K562 (cell line): ENCODE results near the gene DPH2. TPM values are rescaled to one million over a fixed set of nuclear protein-coding genes. Genes with fewer than 3 reads are reported as not detected.

ENCODE experiments used
- CAMTA2 ChIP-seq: fragments of 250-450 bp; sonication (Bioruptor Pico); conservative IDR thresholded peaks from 2 replicates; pipeline ENCODE4 v1.5.1; 2022
- CBX1 ChIP-seq: sonication (generic); IDR thresholded peaks from 2 replicates; pipeline ENCODE4 v1.6.1; 2016; ENCODE audit warnings: antibody characterized with exemption, low read depth, mild to moderate bottlenecking
- PYGO2 ChIP-seq: fragments of 450-650 bp; IDR thresholded peaks from 2 replicates; pipeline ENCODE4 v1.6.1; 2016; ENCODE audit warnings: mild to moderate bottlenecking, missing genetic modification characterization, moderate library complexity, missing compliant biosample characterization
- RBFOX2 ChIP-seq: fragments of 200-400 bp; formaldehyde crosslinking; IDR thresholded peaks from 2 replicates; pipeline ENCODE4 v1.6.1; 2017; ENCODE audit warnings: low read depth, mild to moderate bottlenecking, low read length, moderate library complexity
- RUNX1 ChIP-seq: sonication (generic); IDR thresholded peaks from 2 replicates; pipeline ENCODE4 v1.6.1; 2016; ENCODE audit warnings: antibody characterized with exemption, low read depth
- TCF7 ChIP-seq: sonication (generic); IDR thresholded peaks from 2 replicates; pipeline ENCODE4 v1.6.1; 2016; ENCODE audit warnings: antibody characterized with exemption, borderline replicate concordance
- ZBTB17 ChIP-seq: fragments of 450-650 bp; formaldehyde crosslinking; IDR thresholded peaks from 2 replicates; pipeline ENCODE4 v1.4.0; 2020; ENCODE audit warnings: mild to moderate bottlenecking
- polyA plus RNA-seq, 8 experiments: library from polyadenylated mRNA; depleted of rRNA in 4 of 8; stranded (reverse) in 5 of 8; unstranded in 3 of 8; fragments of >200 nt; fragmentation: Nextera tagmentation in 2 of 8; fragmentation: Illumina TruSeq in 1 of 8; extraction: Ambion mirVana in 2 of 8; extraction: Trizol in 1 of 8; gene quantifications; 2 replicates each; pipeline versions ENCODE4 v1.2.1 to v1.2.3, GENCODE V29; 2011 to 2014; ENCODE audit warnings: inconsistent platforms in 1 of 8, missing spikeins in 1 of 8
- total RNA-seq, 7 experiments: library from RNA; depleted of rRNA in 6 of 7; stranded (reverse); fragments of >200 nt in 6 of 7; fragmentation: Illumina TruSeq in 2 of 7; extraction: Trizol in 2 of 7; gene quantifications; 2 replicates each; pipeline versions ENCODE4 v1.2.1 to v1.2.3, GENCODE V29; 2011 to 2021; ENCODE audit warnings: low replicate concordance in 1 of 7
- TF ChIP-seq, protein P1 (sequence below): fragments of 450-650 bp; IDR thresholded peaks from 2 replicates; pipeline ENCODE4 v1.6.1; 2016; ENCODE audit warnings: low read depth

DPH2 gene
- total and polyA plus RNA-seq, 9 of the 15 experiments (the other 6 are each of a cell fraction or from before 2014, with no cell fraction given), result 17.9 to 94.1 (median 68.1) TPM

DNA sequence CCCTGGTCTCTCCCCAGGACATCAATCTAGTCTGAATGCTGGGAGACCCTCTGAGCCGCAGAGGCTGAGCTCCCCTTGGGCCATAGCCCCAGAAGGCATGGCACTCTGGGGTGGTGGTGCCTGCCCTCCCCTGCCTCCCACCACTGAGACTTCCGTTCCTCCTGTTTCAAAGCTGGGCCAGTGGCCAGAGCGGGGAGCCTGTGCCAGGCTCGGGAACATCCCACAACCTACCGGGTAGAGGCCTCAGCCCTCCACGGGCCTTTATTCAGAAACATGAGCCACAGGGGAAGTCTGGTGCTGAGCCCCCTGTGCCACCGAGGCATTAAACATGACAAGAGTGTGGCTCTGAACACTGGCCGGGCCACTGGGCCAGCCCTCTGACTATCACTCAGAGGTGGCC, 29.6 kb downstream of the DPH2 start (continued):
- TF ChIP-seq, protein P1, sequence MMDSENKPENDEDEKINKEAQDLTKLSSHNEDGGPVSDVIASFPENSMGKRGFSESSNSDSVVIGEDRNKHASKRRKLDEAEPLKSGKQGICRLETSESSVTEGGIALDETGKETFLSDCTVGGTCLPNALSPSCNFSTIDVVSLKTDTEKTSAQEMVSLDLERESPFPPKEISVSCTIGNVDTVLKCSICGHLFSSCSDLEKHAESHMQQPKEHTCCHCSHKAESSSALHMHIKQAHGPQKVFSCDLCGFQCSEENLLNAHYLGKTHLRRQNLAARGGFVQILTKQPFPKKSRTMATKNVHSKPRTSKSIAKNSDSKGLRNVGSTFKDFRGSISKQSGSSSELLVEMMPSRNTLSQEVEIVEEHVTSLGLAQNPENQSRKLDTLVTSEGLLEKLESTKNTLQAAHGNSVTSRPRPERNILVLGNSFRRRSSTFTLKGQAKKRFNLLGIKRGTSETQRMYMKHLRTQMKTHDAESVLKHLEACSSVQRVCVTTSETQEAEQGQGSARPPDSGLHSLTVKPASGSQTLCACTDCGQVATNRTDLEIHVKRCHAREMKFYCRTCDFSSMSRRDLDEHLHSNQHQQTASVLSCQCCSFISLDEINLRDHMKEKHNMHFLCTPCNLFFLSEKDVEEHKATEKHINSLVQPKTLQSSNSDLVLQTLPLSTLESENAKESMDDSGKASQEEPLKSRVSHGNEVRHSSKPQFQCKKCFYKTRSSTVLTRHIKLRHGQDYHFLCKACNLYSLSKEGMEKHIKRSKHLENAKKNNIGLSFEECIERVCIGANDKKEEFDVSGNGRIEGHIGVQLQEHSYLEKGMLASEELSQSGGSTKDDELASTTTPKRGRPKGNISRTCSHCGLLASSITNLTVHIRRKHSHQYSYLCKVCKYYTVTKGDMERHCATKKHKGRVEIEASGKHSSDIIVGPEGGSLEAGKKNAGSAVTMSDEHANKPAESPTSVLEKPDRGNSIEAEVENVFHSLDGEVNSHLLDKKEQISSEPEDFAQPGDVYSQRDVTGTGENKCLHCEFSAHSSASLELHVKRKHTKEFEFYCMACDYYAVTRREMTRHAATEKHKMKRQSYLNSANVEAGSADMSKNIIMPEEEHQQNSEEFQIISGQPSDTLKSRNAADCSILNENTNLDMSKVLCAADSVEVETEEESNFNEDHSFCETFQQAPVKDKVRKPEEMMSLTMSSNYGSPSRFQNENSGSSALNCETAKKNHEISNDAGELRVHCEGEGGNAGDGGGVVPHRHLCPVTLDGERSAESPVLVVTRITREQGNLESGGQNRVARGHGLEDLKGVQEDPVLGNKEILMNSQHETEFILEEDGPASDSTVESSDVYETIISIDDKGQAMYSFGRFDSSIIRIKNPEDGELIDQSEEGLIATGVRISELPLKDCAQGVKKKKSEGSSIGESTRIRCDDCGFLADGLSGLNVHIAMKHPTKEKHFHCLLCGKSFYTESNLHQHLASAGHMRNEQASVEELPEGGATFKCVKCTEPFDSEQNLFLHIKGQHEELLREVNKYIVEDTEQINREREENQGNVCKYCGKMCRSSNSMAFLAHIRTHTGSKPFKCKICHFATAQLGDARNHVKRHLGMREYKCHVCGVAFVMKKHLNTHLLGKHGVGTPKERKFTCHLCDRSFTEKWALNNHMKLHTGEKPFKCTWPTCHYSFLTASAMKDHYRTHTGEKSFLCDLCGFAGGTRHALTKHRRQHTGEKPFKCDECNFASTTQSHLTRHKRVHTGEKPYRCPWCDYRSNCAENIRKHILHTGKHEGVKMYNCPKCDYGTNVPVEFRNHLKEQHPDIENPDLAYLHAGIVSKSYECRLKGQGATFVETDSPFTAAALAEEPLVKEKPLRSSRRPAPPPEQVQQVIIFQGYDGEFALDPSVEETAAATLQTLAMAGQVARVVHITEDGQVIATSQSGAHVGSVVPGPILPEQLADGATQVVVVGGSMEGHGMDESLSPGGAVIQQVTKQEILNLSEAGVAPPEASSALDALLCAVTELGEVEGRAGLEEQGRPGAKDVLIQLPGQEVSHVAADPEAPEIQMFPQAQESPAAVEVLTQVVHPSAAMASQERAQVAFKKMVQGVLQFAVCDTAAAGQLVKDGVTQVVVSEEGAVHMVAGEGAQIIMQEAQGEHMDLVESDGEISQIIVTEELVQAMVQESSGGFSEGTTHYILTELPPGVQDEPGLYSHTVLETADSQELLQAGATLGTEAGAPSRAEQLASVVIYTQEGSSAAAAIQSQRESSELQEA, result no peak
- TF ChIP-seq RBFOX2, result 0 out of 2 replicates have a peak, but pooled peaks have one; percentile 11
- no peak for TF ChIP-seq ZBTB17
- TF ChIP-seq CBX1, result no peak
- TF ChIP-seq CAMTA2 (CRISPR knock-in tag), result no peak
- no peak for TF ChIP-seq RUNX1
- no peak for TF ChIP-seq TCF7
- no peak for TF ChIP-seq PYGO2 (tag)
